Activated naive CD4-positive, alpha-beta T cell treated with anti-CD3 and anti-CD28 coated beads, Interleukin-2, amount 10 ng/mL, durations not matched to agents 7 days and 5 days (primary cell): ENCODE measurements around the gene EDC4.

Source experiments
- CTCF ChIA-PET: fragments of 350-600 bp; sonication (Branson Sonifier 250); formaldehyde crosslinking; loops from one replicate; lab custom pipeline; 2021; ENCODE audit warnings: antibody characterized with exemption; lab: Charles Lee
- DNase-seq: peaks from one replicate; pipeline ENCODE4 v3.0.0-alpha.2; 2020
- H3K27ac Mint-ChIP-seq: one replicate; pipeline ENCODE4 v1.8.0; 2021; ENCODE audit warnings: mild to moderate bottlenecking, moderate library complexity, mixed read lengths
- H3K27me3 Mint-ChIP-seq: one replicate; pipeline ENCODE4 v1.8.0; 2021; ENCODE audit warnings: mild to moderate bottlenecking, mixed read lengths
- H3K36me3 Mint-ChIP-seq: one replicate; pipeline ENCODE4 v1.8.0; 2021; ENCODE audit warnings: mixed read lengths
- H3K4me1 Mint-ChIP-seq: one replicate; pipeline ENCODE4 v1.8.0; 2021; ENCODE audit warnings: mixed read lengths
- H3K4me3 Mint-ChIP-seq: one replicate; pipeline ENCODE4 v1.8.0; 2021; ENCODE audit warnings: mild to moderate bottlenecking, moderate library complexity, mixed read lengths
- H3K9me3 Mint-ChIP-seq: one replicate; pipeline ENCODE4 v1.8.0; 2021; ENCODE audit warnings: mixed read lengths

The EDC4 gene

DNA sequence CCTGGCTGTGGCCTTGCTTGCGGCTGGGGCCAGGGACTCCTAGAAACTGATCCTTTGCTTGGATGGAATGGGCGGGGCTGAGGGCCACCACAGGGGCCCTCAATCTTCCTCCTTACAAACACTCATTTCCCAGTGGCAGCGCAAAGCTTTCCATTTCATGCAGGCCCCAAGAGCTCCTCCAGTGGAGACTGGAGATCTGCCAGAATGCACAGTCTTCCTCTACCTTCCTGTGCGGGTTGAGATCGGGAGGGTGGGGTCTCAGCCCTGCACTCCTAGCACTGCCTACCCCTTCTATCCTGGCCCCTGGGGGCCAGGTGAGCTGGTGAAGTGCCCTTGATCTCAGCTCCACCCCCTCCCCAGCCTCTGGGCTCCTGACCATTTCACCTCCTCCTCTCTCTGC is 13.5 kb downstream of the EDC4 start:
- CTCF ChIA-PET: interaction anchor here (0.6 to 2.2 kb wide), 7 partner anchors 10 to 362 kb away, joined by 3 to 6 read pairs (median 4); no protein-coding TSS in a partner anchor
- no peak for DNase-seq
- Mint-ChIP-seq H3K27me3 (no peaks in the 10 kb centered on the region), H3K9me3 (no peaks in the 10 kb centered on the region), H3K4me1 (no peaks in the 10 kb centered on the region), H3K27ac (no peak overlapping the region), H3K36me3 (peaks cover 27% of the 10 kb centered on the region), H3K4me3 (no peak overlapping the region)

DNA sequence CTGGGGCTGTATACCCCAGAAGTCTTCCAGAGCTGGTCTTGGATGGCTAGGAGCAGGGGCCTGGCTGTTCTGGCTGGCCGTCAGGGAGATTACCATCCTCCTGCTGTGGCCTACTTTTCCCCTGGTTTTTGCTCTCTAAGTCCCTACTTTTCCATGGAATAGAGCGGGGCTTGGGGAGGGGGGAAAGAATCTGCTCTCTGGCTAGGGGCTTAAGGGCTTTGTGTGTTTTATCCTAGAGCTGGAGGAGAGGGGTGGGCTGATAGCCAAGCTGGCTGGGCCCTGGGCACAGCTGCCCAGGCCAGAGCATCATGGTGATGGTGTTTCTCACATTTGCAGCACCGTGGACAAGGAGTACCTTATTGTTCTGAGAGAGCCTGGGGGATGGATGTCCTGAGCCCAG is 15.5 kb downstream of the EDC4 start:
- CTCF ChIA-PET: no interaction called here
- Mint-ChIP-seq H3K27ac (no peak overlapping the region), H3K9me3 (no peaks in the 10 kb centered on the region), H3K4me3 (no peak overlapping the region), H3K4me1 (peaks cover 8% of the 10 kb centered on the region), H3K27me3 (no peaks in the 10 kb centered on the region), H3K36me3 (peaks cover 15% of the 10 kb centered on the region)
- DNase-seq: no peak

DNA sequence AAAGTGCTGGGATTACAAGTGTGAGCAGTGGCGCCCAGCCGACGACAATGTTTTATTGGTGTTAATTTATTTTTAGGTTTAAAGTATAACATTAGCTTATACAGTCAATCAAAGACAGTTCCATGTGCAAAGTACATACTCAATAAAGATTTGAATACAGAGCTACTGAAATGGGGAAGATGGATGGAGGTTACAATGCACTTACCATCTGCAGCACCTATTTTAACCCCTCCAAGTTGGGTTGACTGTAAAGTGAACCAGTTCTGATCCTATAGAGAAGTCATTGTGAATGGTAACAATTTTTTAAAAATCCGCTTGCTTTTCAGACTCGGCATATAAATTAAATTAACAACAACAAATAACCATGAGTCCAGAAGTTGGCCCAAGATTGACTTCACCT is 19.5 kb downstream of the EDC4 start:
- DNase-seq: no peak
- H3K27me3 Mint-ChIP-seq: no peaks in the 10 kb centered on the region
- CTCF ChIA-PET: interaction anchor here (1.0 to 2.9 kb wide), 4 partner anchors 8 to 36 kb away, joined by 3 to 14 read pairs (median 7); partner anchors contain the start of gene NRN1L

DNA sequence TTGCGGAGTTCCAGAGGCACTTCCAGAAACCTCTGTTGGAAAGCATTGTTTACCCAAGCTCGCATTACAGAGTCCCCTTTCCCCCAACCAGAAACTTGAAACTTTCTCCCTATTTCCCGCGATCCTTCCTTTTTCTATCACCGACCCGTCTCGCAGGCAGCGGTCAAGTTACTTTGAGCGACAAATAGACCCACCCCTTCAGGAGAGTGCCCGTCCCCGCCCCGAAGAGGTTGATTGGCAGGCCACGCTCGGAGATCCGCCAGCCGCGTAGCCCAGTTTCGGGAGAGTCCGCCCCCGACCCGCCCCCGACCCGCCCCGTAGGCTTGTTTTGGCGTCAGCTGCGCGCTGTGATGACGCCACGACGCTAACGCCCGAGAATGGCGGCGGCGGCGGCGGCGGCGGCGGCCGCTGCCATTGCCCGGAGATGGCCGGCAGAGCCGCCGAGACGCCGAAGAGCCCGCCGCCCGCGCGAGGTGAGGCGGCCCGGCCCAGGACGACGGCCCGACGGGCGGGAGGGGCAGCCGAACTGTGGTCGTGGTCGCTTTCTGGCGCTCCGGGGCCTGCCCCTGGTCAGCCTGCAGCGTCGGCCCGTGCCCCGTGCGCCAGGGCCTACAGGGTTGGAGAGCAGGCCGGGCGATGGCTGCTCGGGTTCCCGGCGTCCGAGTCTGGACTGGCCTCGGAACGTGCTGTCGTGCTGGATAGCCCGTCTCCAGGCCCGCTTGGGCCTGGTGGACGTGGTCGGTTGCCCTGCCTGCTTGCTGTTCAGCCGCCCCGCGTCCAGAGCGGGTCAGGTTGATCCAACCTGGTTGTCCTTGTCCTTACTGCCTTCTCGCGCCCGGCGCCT is 20.3 kb downstream of the EDC4 start, which contains the start of gene PSKH1:
PSKH1 (plus strand) TSS at position 356 of the 844 bp plus-strand sequence. CDS start 15,496 bp downstream, outside the sequence.
- peak; percentile 97 for DNase-seq
- CTCF ChIA-PET: interaction anchor here (0.6 to 2.9 kb wide), 7 partner anchors 9 to 77 kb away, joined by 3 to 14 read pairs (median 3); partner anchors contain the start of gene NRN1L
- H3K36me3 Mint-ChIP-seq: peaks cover 1% of the 10 kb centered on the region
- H3K9me3 Mint-ChIP-seq: no peaks in the 10 kb centered on the region
- H3K27me3 Mint-ChIP-seq: no peaks in the 10 kb centered on the region
- peak within 1 kb of the TSS; percentile 97 for H3K4me3 Mint-ChIP-seq
- peak within 1 kb of the TSS; percentile 98 for H3K27ac Mint-ChIP-seq
- peaks cover 28% of the 10 kb centered on the region for H3K4me1 Mint-ChIP-seq

More for the DNA sequence above, 19.5 kb downstream of the EDC4 start:
- Mint-ChIP-seq H3K4me3 (peak overlapping the region; percentile 97), H3K4me1 (peaks cover 28% of the 10 kb centered on the region), H3K27ac (peak overlapping the region; percentile 82), H3K9me3 (no peaks in the 10 kb centered on the region), H3K36me3 (peaks cover 1% of the 10 kb centered on the region)

DNA sequence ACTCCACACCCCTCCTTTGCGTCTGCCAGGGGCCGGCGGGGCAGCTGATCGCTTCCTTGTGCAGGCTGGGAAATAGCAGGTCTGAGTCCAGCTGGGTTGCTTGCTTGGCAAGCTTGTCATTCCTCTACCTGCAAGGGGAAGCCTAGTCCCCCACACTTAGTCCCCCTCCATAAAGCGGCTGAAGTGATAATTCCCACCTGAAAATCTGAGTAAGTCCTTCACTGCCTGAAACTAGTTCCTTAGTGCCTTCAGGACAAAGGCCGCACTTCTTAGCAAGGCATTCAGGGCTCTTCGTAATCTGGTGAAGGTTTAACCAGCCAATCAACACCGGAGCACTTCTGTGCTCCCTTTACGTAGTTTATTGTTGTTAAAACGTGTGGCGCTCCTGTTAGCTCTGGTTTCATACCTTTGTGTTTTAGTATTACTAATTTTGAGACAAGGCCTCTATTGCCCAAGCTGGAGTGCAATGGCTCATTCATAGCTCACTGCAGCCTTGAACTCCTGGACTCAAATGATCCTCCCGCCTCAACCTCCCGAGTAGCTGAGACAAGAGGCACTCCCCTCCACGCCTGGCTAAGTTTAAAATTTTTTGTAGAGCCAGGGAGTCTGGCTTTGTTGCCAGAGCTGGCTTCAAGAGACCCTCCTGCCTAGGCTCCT is 21.0 kb downstream of the EDC4 start:
- CTCF ChIA-PET: interaction anchor here (0.6 to 2.5 kb wide), 5 partner anchors 10 to 77 kb away, joined by 3 to 14 read pairs (median 3); partner anchors contain the start of gene NRN1L
- Mint-ChIP-seq H3K36me3 (peaks cover 1% of the 10 kb centered on the region), H3K4me1 (peaks cover 30% of the 10 kb centered on the region), H3K9me3 (no peaks in the 10 kb centered on the region), H3K27ac (peak overlapping the region; percentile 98), H3K27me3 (no peaks in the 10 kb centered on the region), H3K4me3 (peak overlapping the region; percentile 97)
- no peak for DNase-seq

DNA sequence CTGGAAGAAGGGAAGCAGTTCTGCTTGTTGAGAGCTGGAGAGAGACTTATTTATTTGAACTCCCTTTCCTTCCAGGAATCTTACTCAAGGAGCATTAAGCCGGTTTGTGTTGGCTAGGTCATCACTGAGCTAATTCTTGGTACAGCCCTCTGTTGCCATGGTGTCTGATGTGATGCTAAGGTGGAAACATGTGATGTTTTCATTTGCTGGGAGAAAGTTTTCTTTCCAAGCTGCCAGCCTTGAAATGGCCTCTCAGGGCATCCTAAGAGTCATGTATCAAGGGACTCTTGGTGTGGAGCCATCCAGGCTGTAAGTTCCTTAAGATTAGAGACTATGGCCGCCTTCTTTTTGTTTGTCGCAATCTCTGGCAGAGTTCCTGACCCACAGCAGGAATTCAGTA is 24.4 kb downstream of the EDC4 start:
- CTCF ChIA-PET: interaction anchor here (1.3 to 2.3 kb wide), 3 partner anchors 14 to 81 kb away, joined by 3 to 8 read pairs (median 3); partner anchors contain the start of gene NRN1L
- H3K9me3 Mint-ChIP-seq: no peaks in the 10 kb centered on the region
- peaks cover 1% of the 10 kb centered on the region for H3K36me3 Mint-ChIP-seq
- no peak for DNase-seq
- peaks cover 33% of the 10 kb centered on the region for H3K4me1 Mint-ChIP-seq
- H3K27ac Mint-ChIP-seq: no peak overlapping the region
- no peak overlapping the region for H3K4me3 Mint-ChIP-seq
- no peaks in the 10 kb centered on the region for H3K27me3 Mint-ChIP-seq

DNA sequence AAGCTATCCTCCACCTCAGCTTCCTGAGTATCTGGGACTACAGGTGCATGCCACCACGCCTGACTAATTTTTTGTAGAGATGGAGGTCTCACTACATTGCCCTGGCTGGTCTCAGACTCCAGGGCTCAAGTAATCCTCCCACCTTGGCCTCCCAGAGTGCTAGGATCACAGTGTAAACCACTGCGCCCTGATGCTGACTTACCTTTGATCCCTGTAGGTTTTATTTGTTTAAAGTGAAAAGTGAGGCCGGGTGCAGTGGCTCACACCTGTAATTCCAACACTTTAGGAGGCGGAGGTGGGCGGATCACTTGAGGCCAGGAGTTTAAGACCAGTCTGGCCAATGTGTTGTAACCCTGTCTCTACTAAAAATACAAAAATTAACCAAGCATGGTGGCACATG is 28.9 kb downstream of the EDC4 start:
- Mint-ChIP-seq H3K4me3 (no peak overlapping the region), H3K36me3 (peaks cover 5% of the 10 kb centered on the region), H3K27ac (no peak overlapping the region), H3K27me3 (no peaks in the 10 kb centered on the region), H3K4me1 (peaks cover 9% of the 10 kb centered on the region), H3K9me3 (no peaks in the 10 kb centered on the region)
- no peak for DNase-seq
- CTCF ChIA-PET: interaction anchor here (1.0 to 1.3 kb wide), 2 partner anchors 18 to 229 kb away, joined by 3 read pairs; no protein-coding TSS in a partner anchor

DNA sequence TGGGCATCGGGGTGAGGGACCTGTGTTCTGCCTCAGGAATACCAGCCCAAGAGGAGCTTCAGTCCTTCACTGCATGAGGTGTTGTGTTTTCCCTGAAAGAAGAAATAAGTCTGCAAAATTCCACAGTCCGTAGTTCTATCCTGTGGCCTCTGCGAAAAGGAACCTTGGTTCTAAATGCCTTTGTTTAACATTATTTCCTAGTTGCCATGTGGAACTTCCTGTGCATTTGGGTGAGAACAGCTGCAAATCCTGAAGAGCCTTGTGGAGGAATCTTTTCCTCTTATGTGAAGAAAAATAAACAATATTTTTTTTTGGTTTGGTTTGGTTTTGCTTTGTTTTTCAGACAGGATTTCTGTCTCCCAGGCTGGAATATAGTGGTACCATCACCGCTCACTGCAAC is 30.0 kb downstream of the EDC4 start:
- Mint-ChIP-seq H3K9me3 (no peaks in the 10 kb centered on the region), H3K4me1 (peaks cover 5% of the 10 kb centered on the region), H3K27me3 (no peaks in the 10 kb centered on the region), H3K27ac (no peak overlapping the region), H3K4me3 (no peak overlapping the region), H3K36me3 (peaks cover 5% of the 10 kb centered on the region)
- CTCF ChIA-PET: interaction anchor here (0.8 kb wide), 1 partner anchor 18 kb away, joined by 3 read pairs; no protein-coding TSS in a partner anchor
- DNase-seq: no peak

DNA sequence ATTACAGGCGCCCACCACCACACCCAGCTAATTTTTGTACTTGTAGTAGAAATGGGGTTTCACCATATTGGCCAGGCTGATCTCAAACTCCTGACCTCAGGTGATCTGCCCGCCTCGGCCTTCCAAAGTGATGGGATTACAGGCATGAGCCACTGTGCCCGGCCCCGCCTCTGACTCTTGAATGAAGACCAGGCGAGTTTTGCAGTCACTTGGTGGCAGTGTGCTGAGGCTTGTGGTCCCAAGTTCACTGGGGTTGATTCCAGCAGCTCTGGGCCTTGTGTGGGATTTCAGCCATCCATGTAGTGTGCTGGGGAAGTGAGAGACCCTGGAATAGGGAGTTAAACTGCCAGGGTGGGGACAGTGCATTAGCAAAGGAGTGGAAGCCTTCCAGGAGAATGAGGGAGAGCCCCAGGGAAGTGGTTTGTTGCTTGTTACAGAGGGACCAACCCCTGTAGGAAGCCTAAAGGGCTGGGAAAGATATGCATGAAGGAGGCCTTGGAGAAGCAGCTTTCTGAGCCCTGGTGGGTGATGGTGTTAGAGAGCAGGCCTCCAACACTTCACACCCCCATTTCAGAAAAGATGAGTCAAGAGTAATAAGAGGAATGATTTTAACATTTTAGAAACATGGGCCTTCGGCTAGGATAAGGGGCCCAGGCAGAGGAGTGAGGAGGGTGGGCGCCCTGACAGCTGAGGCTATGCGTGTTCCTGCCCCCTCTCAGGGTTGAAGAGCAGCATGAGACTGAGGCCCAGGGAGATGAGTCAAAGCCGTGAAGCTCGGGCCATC is 34.7 kb downstream of the EDC4 start:
- Mint-ChIP-seq H3K9me3 (no peaks in the 10 kb centered on the region), H3K4me3 (no peak overlapping the region), H3K27me3 (no peaks in the 10 kb centered on the region), H3K36me3 (peaks cover 17% of the 10 kb centered on the region), H3K4me1 (peaks cover 18% of the 10 kb centered on the region), H3K27ac (no peak overlapping the region)
- CTCF ChIA-PET: interaction anchor here (1.1 kb wide), 1 partner anchor 23 kb away, joined by 4 read pairs; no protein-coding TSS in a partner anchor
- DNase-seq: no peak

DNA sequence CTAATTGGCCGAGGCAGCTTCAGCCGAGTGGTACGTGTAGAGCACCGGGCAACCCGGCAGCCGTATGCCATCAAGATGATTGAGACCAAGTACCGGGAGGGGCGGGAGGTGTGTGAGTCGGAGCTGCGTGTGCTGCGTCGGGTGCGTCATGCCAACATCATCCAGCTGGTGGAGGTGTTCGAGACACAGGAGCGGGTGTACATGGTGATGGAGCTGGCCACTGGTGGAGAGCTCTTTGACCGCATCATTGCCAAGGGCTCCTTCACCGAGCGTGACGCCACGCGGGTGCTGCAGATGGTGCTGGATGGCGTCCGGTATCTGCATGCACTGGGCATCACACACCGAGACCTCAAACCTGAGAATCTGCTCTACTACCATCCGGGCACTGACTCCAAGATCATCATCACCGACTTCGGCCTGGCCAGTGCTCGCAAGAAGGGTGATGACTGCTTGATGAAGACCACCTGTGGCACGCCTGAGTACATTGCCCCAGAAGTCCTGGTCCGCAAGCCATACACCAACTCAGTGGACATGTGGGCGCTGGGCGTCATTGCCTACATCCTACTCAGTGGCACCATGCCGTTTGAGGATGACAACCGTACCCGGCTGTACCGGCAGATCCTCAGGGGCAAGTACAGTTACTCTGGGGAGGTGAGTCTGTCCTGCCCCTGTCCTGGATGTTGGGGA is 36.3 kb downstream of the EDC4 start:
- Mint-ChIP-seq H3K27me3 (no peaks in the 10 kb centered on the region), H3K27ac (no peak overlapping the region), H3K9me3 (no peaks in the 10 kb centered on the region), H3K4me1 (peaks cover 18% of the 10 kb centered on the region), H3K36me3 (peaks cover 15% of the 10 kb centered on the region), H3K4me3 (no peak overlapping the region)
- CTCF ChIA-PET: interaction anchor here (7.6 kb wide), 1 partner anchor 26 kb away, joined by 39 read pairs; the partner anchor contains the start of gene NRN1L
- no peak for DNase-seq

DNA sequence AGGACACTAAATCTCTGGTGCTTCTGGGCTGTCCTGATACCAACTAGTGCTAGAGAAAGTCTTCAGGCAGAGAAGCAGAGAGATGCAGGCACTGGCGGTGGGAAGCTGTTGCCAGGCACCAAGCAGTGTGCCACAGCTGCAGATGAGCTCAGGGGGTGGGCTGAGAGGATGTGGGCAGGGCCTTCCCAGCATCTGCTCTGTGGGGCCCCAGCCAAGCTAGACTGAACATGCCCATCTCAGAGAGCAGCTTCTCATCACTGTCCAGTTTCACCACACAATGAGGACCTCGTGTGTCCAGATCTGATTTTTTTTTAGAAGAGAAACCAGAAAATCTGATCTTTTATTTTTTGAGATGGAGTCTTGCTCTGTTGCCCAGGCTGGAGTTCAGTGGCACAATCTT is 37.3 kb downstream of the EDC4 start:
- Mint-ChIP-seq H3K4me1 (peaks cover 21% of the 10 kb centered on the region), H3K27me3 (no peaks in the 10 kb centered on the region), H3K36me3 (peaks cover 15% of the 10 kb centered on the region), H3K9me3 (no peaks in the 10 kb centered on the region), H3K4me3 (no peak overlapping the region), H3K27ac (no peak overlapping the region)
- CTCF ChIA-PET: interaction anchor here (0.6 to 7.6 kb wide), 4 partner anchors 27 to 389 kb away, joined by 3 to 39 read pairs (median 6); partner anchors contain the start of gene NRN1L
- peak; percentile 55 for DNase-seq

DNA sequence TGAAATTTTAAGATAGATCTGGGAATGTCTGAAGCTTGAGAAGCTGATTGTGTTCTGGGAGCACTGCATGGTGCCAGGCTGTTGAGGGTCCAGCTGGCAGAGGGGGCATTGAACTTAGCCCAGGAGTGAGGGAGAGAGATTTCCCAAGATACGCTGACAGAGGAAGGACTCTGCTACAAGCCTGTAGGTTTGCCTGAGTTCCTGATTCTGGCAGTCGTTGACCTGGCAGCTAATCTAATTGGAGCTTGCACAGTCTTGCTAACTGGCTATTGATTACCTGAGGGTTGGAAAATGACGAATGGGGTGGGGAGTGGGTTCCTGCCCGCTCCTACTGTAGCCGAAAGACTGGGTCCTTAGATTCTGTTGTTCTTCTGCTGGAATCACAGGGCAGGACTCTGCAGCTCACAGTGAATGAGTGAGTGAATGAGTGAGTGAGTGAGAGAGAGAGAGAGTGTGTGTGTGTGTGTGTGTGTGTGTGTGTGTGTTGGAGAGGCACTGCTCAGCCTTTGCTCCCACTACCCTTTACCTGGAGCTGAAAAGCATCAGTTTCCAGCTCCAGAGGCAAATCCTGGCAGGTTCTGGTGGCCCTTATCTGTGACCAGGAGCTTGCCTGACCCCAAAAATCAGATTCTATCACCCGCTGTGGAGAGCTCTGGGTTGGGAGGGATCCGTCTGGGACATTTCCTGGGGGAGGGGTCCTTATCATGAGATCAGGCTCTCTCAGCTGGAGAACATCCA is 42.1 kb downstream of the EDC4 start:
- Mint-ChIP-seq H3K9me3 (no peaks in the 10 kb centered on the region), H3K36me3 (peaks cover 8% of the 10 kb centered on the region), H3K27me3 (no peaks in the 10 kb centered on the region), H3K4me3 (no peak overlapping the region), H3K4me1 (peaks cover 20% of the 10 kb centered on the region), H3K27ac (no peak overlapping the region)
- DNase-seq: no peak
- CTCF ChIA-PET: interaction anchor here (0.6 to 7.6 kb wide), 6 partner anchors 12 to 394 kb away, joined by 3 to 39 read pairs (median 3); partner anchors contain the start of gene NRN1L
